ENCODE data around the gene ARPC2. TPM values are rescaled to one million over a fixed set of nuclear protein-coding genes. Genes with fewer than 3 reads are reported as not detected.

The ARPC2 gene
- polyA plus RNA-seq, 1 donor from 2014 or later = 167 TPM

DNA sequence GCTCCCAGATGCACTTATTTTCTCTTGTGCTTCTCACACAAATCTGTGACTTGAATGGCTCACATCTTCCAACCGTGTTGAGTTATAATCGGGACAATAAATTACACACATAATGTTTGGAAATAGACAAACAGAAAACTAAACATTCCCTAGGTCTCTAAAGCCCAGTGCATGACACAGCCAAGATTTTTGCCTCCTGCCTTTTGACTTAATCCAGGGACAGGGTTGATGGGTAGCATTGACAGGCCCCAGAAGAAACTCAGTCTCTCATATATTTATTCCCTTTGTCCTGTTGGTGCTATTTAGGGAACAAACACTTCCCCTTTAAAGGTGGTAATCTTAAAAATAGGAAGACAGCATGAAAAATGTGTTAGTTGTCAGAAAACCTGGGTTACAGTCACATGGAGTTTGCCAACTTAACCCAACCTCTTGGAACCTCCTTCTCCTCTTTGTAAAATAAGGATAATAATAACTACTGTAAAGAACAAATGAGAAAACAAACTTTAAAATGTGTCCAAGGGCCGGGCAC lies 24.0 kb upstream of the ARPC2 start:
- H3K9me2 ChIP-seq (ENCODE audit: insufficient read depth, low read length) = no peaks in the 10 kb centered on the region
- H3K9ac ChIP-seq (ENCODE audit: low read length) = no peak overlapping the region
- H3F3A ChIP-seq (ENCODE audit: insufficient read depth, low read length, poor library complexity, severe bottlenecking) = no peaks in the 10 kb centered on the region
- no peaks in the 10 kb centered on the region for H3K36me3 ChIP-seq (ENCODE audit: insufficient read depth, low read length)
- H3K79me2 ChIP-seq (replicated peaks; ENCODE audit: insufficient read depth, low read length) = no peaks in the 10 kb centered on the region
- TF ChIP-seq EP300 (conservative IDR thresholded peaks at IDR 0.05; ENCODE audit: poor library complexity, severe bottlenecking) (no peak), TAF1 (IDR thresholded peaks at IDR 0.05; ENCODE audit: low read depth) (no peak), EZH2 (IDR thresholded peaks at IDR 0.05; ENCODE audit: borderline replicate concordance, insufficient read depth, low read length, poor library complexity, severe bottlenecking) (no peak), RAD21 (conservative IDR thresholded peaks at IDR 0.05) (no peak), POLR2AphosphoS5 (IDR thresholded peaks at IDR 0.05) (no peak), SMC3 (conservative IDR thresholded peaks at IDR 0.05; ENCODE audit: poor library complexity) (no peak), MXI1 (conservative IDR thresholded peaks at IDR 0.05; ENCODE audit: poor library complexity, severe bottlenecking) (no peak)
- TF ChIP-seq, protein P1, sequence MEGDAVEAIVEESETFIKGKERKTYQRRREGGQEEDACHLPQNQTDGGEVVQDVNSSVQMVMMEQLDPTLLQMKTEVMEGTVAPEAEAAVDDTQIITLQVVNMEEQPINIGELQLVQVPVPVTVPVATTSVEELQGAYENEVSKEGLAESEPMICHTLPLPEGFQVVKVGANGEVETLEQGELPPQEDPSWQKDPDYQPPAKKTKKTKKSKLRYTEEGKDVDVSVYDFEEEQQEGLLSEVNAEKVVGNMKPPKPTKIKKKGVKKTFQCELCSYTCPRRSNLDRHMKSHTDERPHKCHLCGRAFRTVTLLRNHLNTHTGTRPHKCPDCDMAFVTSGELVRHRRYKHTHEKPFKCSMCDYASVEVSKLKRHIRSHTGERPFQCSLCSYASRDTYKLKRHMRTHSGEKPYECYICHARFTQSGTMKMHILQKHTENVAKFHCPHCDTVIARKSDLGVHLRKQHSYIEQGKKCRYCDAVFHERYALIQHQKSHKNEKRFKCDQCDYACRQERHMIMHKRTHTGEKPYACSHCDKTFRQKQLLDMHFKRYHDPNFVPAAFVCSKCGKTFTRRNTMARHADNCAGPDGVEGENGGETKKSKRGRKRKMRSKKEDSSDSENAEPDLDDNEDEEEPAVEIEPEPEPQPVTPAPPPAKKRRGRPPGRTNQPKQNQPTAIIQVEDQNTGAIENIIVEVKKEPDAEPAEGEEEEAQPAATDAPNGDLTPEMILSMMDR (IDR thresholded peaks at IDR 0.05; ENCODE audit: poor library complexity, severe bottlenecking) = no peak
- TF ChIP-seq, protein P2, sequence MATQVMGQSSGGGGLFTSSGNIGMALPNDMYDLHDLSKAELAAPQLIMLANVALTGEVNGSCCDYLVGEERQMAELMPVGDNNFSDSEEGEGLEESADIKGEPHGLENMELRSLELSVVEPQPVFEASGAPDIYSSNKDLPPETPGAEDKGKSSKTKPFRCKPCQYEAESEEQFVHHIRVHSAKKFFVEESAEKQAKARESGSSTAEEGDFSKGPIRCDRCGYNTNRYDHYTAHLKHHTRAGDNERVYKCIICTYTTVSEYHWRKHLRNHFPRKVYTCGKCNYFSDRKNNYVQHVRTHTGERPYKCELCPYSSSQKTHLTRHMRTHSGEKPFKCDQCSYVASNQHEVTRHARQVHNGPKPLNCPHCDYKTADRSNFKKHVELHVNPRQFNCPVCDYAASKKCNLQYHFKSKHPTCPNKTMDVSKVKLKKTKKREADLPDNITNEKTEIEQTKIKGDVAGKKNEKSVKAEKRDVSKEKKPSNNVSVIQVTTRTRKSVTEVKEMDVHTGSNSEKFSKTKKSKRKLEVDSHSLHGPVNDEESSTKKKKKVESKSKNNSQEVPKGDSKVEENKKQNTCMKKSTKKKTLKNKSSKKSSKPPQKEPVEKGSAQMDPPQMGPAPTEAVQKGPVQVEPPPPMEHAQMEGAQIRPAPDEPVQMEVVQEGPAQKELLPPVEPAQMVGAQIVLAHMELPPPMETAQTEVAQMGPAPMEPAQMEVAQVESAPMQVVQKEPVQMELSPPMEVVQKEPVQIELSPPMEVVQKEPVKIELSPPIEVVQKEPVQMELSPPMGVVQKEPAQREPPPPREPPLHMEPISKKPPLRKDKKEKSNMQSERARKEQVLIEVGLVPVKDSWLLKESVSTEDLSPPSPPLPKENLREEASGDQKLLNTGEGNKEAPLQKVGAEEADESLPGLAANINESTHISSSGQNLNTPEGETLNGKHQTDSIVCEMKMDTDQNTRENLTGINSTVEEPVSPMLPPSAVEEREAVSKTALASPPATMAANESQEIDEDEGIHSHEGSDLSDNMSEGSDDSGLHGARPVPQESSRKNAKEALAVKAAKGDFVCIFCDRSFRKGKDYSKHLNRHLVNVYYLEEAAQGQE (IDR thresholded peaks at IDR 0.05; ENCODE audit: borderline replicate concordance) = no peak
- no peak overlapping the region for H3K4me2 ChIP-seq (ENCODE audit: low read length)
- H3K9me3 ChIP-seq (ENCODE audit: low read length) = no peaks in the 10 kb centered on the region
- H3K27ac ChIP-seq (ENCODE audit: low read length) = no peak overlapping the region
- H3K27me3 ChIP-seq (ENCODE audit: insufficient read depth, low read depth, low read length) = no peaks in the 10 kb centered on the region
- no peak overlapping the region for H3K4me3 ChIP-seq (ENCODE audit: low read length)
- H2AFZ ChIP-seq (ENCODE audit: low read depth, low read length) = no peak overlapping the region
- H4K20me1 ChIP-seq (ENCODE audit: insufficient read depth) = no peaks in the 10 kb centered on the region

DNA sequence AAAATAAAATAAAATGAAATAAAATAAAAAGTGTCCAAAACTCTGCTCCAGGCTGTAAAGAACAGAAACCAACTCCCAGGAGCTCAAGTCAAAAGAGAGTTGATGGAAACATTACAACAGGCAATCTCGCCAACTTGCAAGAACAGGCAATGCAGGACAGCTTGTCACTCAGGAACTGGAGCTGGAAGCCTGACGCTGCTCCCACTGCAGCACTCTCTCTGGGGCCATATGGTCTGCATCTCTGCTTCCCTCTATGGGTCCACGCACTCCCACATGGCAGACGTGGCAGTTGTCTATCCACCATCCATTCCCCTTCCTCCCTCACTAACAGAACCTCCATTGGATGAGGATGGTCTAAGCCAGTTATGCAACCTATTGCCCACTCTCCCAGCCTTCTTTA lies 23.3 kb upstream of the ARPC2 start:
- Histone ChIP-seq H4K20me1 (ENCODE audit: insufficient read depth) (no peaks in the 10 kb centered on the region), H3K36me3 (ENCODE audit: insufficient read depth, low read length) (no peaks in the 10 kb centered on the region), H3K27me3 (ENCODE audit: insufficient read depth, low read depth, low read length) (no peaks in the 10 kb centered on the region), H3K4me3 (ENCODE audit: low read length) (no peak overlapping the region), H3F3A (ENCODE audit: insufficient read depth, low read length, poor library complexity, severe bottlenecking) (no peaks in the 10 kb centered on the region), H2AFZ (ENCODE audit: low read depth, low read length) (no peak overlapping the region), H3K79me2 (replicated peaks; ENCODE audit: insufficient read depth, low read length) (no peaks in the 10 kb centered on the region), H3K9me2 (ENCODE audit: insufficient read depth, low read length) (no peaks in the 10 kb centered on the region), H3K27ac (ENCODE audit: low read length) (no peak overlapping the region), H3K4me2 (ENCODE audit: low read length) (no peak overlapping the region), H3K9ac (ENCODE audit: low read length) (no peak overlapping the region), H3K9me3 (ENCODE audit: low read length) (no peaks in the 10 kb centered on the region)
- TF ChIP-seq POLR2AphosphoS5 (IDR thresholded peaks at IDR 0.05) (no peak), RAD21 (conservative IDR thresholded peaks at IDR 0.05) (no peak)

DNA sequence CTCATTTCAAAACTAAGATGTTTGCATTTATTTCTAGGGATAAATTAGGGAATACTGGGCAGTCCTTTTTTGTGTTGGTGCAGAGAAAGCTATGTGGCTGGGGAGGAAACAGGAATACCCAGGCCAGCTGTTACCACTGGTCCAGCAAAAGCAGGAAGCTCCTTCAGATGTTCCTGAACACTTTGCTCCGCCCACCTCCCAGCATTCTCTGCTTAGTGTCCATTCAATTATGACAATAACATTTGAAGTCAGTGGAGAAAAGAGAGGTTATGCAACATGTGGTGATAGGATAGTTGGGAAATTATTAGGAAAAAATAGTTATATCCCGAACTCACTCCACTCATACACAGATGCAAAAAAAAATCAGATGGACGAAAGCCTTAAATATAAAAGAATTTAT lies 22.1 kb upstream of the ARPC2 start:
- no peak overlapping the region for H2AFZ ChIP-seq (ENCODE audit: low read depth, low read length)
- no peak overlapping the region for H3K27ac ChIP-seq (ENCODE audit: low read length)
- H3K4me3 ChIP-seq (ENCODE audit: low read length) = no peak overlapping the region
- no peaks in the 10 kb centered on the region for H3K9me3 ChIP-seq (ENCODE audit: low read length)
- no peaks in the 10 kb centered on the region for H3K79me2 ChIP-seq (replicated peaks; ENCODE audit: insufficient read depth, low read length)
- H3K9ac ChIP-seq (ENCODE audit: low read length) = no peak overlapping the region
- H3K27me3 ChIP-seq (ENCODE audit: insufficient read depth, low read depth, low read length) = no peaks in the 10 kb centered on the region
- TF ChIP-seq MXI1 (conservative IDR thresholded peaks at IDR 0.05; ENCODE audit: poor library complexity, severe bottlenecking) = no peak
- no peak for TF ChIP-seq TAF1 (IDR thresholded peaks at IDR 0.05; ENCODE audit: low read depth)
- H4K20me1 ChIP-seq (ENCODE audit: insufficient read depth) = no peaks in the 10 kb centered on the region
- H3F3A ChIP-seq (ENCODE audit: insufficient read depth, low read length, poor library complexity, severe bottlenecking) = no peaks in the 10 kb centered on the region
- no peaks in the 10 kb centered on the region for H3K9me2 ChIP-seq (ENCODE audit: insufficient read depth, low read length)
- H3K4me2 ChIP-seq (ENCODE audit: low read length) = no peak overlapping the region
- H3K36me3 ChIP-seq (ENCODE audit: insufficient read depth, low read length) = no peaks in the 10 kb centered on the region
